HepG2 (cell line): ENCODE results near the gene TUBB3. TPM values are rescaled to one million over a fixed set of nuclear protein-coding genes. Genes with fewer than 3 reads are reported as not detected.

Experiments used
- ATAC-seq: fragments of 200-7000 bp; cut with Tn5 transposase; 3 replicates; pipeline ENCODE4 v1.9.1; 2020; ENCODE audit warnings: mild to moderate bottlenecking, moderate library complexity
- BruUV-seq: library from RNA; stranded (reverse); fragments of 400-500 nt; replicated peaks from 2 replicates; lab custom pipeline; 2021; lab: Mats Ljungman, UMichigan
- CTCF ChIA-PET: fragments of 300-600 bp; formaldehyde crosslinking; extraction: SDS; loops from one replicate; lab custom pipeline; 2021; ENCODE audit warnings: low total read pairs, inconsistent platforms, low intra/inter-chr PET ratio; lab: Yijun Ruan, JAX
- POLR2A ChIA-PET: fragments of 350-600 bp; sonication (Branson Sonifier 250); formaldehyde crosslinking; loops from one replicate; lab custom pipeline; 2020; ENCODE audit warnings: antibody characterized with exemption, inconsistent platforms; lab: Yijun Ruan, JAX
- DNase-seq: peaks from one replicate; pipeline ENCODE4 v3.0.0-alpha.2; 2015; ENCODE audit warnings: low spot score
- FAIRE-seq: peaks from 3 replicates; lab custom pipeline; 2011; peaks lifted over from hg19 to GRCh38; lab: Jason Lieb, UNC
- H2AFZ ChIP-seq: one replicate; pipeline ENCODE4 v1.6.1; 2011; ENCODE audit warnings: low read length, inconsistent platforms
- H3K27ac ChIP-seq: fragments of 300-600 bp; 3 replicates; pipeline ENCODE4 v1.8.0; 2011; ENCODE audit warnings: mixed run types, mild to moderate bottlenecking, mixed read lengths, low read length, inconsistent platforms; ENCODE audit not compliant: insufficient read depth; ENCODE audit errors: extremely low read length
- H3K27me3 ChIP-seq, 2 experiments: fragments of 200-600 bp in 1 of 2; 2 replicates in 1 of 2; 3 replicates in 1 of 2; pipeline versions ENCODE4 v1.6.0 to v1.8.0; 2011; ENCODE audit warnings: low read length in 2 of 2, mild to moderate bottlenecking in 2 of 2, moderate library complexity in 2 of 2, inconsistent platforms in 1 of 2; ENCODE audit not compliant: insufficient read depth in 2 of 2, control insufficient read depth in 1 of 2
- H3K36me3 ChIP-seq, 2 experiments: fragments of 200-600 bp in 1 of 2; replicated peaks in 1 of 2; 2 replicates in 1 of 2; 3 replicates in 1 of 2; pipeline versions ENCODE4 v1.5.1 to v1.8.0; 2011; ENCODE audit warnings: low read length in 2 of 2, inconsistent platforms in 1 of 2; ENCODE audit not compliant: insufficient read depth in 2 of 2, control insufficient read depth in 1 of 2
- H3K4me1 ChIP-seq: 2 replicates; pipeline ENCODE4 v1.5.1; 2012; ENCODE audit warnings: low read length, inconsistent platforms; ENCODE audit not compliant: insufficient read depth
- H3K4me2 ChIP-seq: 2 replicates; pipeline ENCODE4 v1.6.0; 2011; ENCODE audit warnings: low read depth, low read length, inconsistent platforms
- H3K4me3 ChIP-seq, 3 experiments: fragments of 200-600 bp in 1 of 3; sonication (generic), shearing (Covaris generic) in 1 of 3; replicated peaks in 1 of 3; 2 replicates each; pipeline ENCODE4 v1.5.1; 2011 to 2016; ENCODE audit warnings: low read length in 3 of 3, inconsistent platforms in 2 of 3, low read depth in 2 of 3, mild to moderate bottlenecking in 2 of 3, control low read depth in 1 of 3, mixed read lengths in 1 of 3; ENCODE audit not compliant: insufficient read depth in 1 of 3
- H3K79me2 ChIP-seq: one replicate; pipeline ENCODE4 v1.6.1; 2011; ENCODE audit warnings: low read length, inconsistent platforms; ENCODE audit not compliant: insufficient read depth
- H3K9ac ChIP-seq: 2 replicates; pipeline ENCODE4 v1.6.0; 2011; ENCODE audit warnings: mild to moderate bottlenecking, low read depth, low read length, inconsistent platforms; ENCODE audit not compliant: insufficient read depth
- H3K9me3 ChIP-seq: 2 replicates; pipeline ENCODE4 v1.5.1; 2012; ENCODE audit warnings: mild to moderate bottlenecking, low read length
- H4K20me1 ChIP-seq: 2 replicates; pipeline ENCODE4 v1.6.0; 2011; ENCODE audit warnings: inconsistent platforms, mild to moderate bottlenecking, low read length, moderate library complexity; ENCODE audit not compliant: insufficient read depth
- AGO2 ChIP-seq: fragments of 200-400 bp; formaldehyde crosslinking; optimal IDR thresholded peaks from 2 replicates; pipeline ENCODE3; 2017; ENCODE audit warnings: mild to moderate bottlenecking, low read depth, low read length, moderate library complexity
- RBFOX2 ChIP-seq: fragments of 200-400 bp; formaldehyde crosslinking; IDR thresholded peaks from 2 replicates; pipeline ENCODE4 v1.6.1; 2017; ENCODE audit warnings: low read depth, mild to moderate bottlenecking, low read length
- TCF12 ChIP-seq, 2 experiments: fragments of 450-650 bp in 1 of 2; sonication (generic) in 1 of 2; formaldehyde crosslinking in 1 of 2; IDR thresholded peaks; 2 replicates each; pipeline versions ENCODE4 v1.6.1 to v1.8.0; 2017 to 2022; ENCODE audit warnings: antibody characterized with exemption in 1 of 2, mild to moderate bottlenecking in 1 of 2, missing genetic modification reagents in 1 of 2, moderate library complexity in 1 of 2
- ZNF768 ChIP-seq: sonication (generic); formaldehyde crosslinking; IDR thresholded peaks from 2 replicates; pipeline ENCODE4 v1.4.0; 2020; ENCODE audit warnings: missing genetic modification reagents
- WGBS: methylation state at CpG from one replicate; pipeline ENCODE4 v1.1.6; 2017; ENCODE audit warnings: low lambda C conversion rate; 5-methylcytosine and 5-hydroxymethylcytosine counted together
- in situ Hi-C: cut with HindIII; loops from 2 replicates; pipeline ENCODE4 v1.10.0; 2017; ENCODE audit warnings: low pct_unique_long_range_greater_than_20kb; ENCODE audit not compliant: extremely low pct_ligation_motif_present
- intact Hi-C: fragments of 100-400 bp; cut with micrococcal nuclease; formaldehyde crosslinking; loops from one replicate; pipeline ENCODE4 v1.10.0; 2022; ENCODE audit not compliant: unreplicated experiment
- polyA plus RNA-seq, 8 experiments: library from polyadenylated mRNA; depleted of rRNA in 3 of 8; stranded (reverse) in 7 of 8; unstranded in 1 of 8; fragments of >200 nt; fragmentation: Illumina TruSeq in 4 of 8; extraction: Trizol in 4 of 8; gene quantifications; 2 replicates each; pipeline versions ENCODE4 v1.2.1 to v1.2.3, GENCODE V29; 2011 to 2016; ENCODE audit warnings: low read depth in 4 of 8, missing spikeins in 1 of 8, mixed read lengths in 1 of 8; ENCODE audit not compliant: insufficient read depth in 1 of 8
- total RNA-seq, 5 experiments: library from RNA; depleted of rRNA; stranded (reverse); fragments of >200 nt; fragmentation: Illumina TruSeq; extraction: Trizol; gene quantifications; 2 replicates each; pipeline ENCODE4 v1.2.3, GENCODE V29; 2016; ENCODE audit warnings: low read depth in 1 of 5

TUBB3 gene
- total and polyA plus RNA-seq, 2 of the 13 experiments (the other 11 are each of a cell fraction or from before 2014, with no cell fraction given), result 110 to 185 TPM

GRCh38 chr16:89900885-89901284, 22.3 kb upstream of the TUBB3 start:
- H3K9ac ChIP-seq, result no peak overlapping the region
- H3K4me2 ChIP-seq, result no peak overlapping the region
- ChIA-PET POLR2A (no interaction called here), CTCF (no interaction called here)
- no peaks in the 10 kb centered on the region for H3K79me2 ChIP-seq
- no peak for FAIRE-seq
- no peaks in the 10 kb centered on the region for H3K4me1 ChIP-seq
- in situ Hi-C loops (no loop called here), intact Hi-C loops (no loop called here)
- peaks cover 35 to 74% of the 10 kb centered on the region in 2 experiments for H3K36me3 ChIP-seq
- TF ChIP-seq ZNF768 (CRISPR knock-in tag) (no peak), AGO2 (peak; percentile 32)
- TF ChIP-seq, all 625 proteins: peak for 1
- WGBS, result 98% methylated on average over 13 of the region's 17 CpGs
- no peaks in the 10 kb centered on the region for H3K9me3 ChIP-seq
- no peak overlapping the region for H3K4me3 ChIP-seq
- H4K20me1 ChIP-seq, result no peaks in the 10 kb centered on the region; the same call in 1 of the 2 replicates
- H3K27me3 ChIP-seq, result no peaks in the 10 kb centered on the region
- TSS peak; percentile 23 for BruUV-seq
- DNase-seq, result no peak
- ATAC-seq, result no peak
- H2AFZ ChIP-seq, result no peak overlapping the region
- H3K27ac ChIP-seq, result no peak overlapping the region

- no peak overlapping the region for H2AFZ ChIP-seq
- TF ChIP-seq TCF12 (IDR thresholded peaks at IDR 0.05) (no peak), TCF12 (CRISPR knock-in tag; IDR thresholded peaks at IDR 0.05) (no peak), RBFOX2 (0 out of 2 replicates have a peak, but pooled peaks have one; percentile 6), AGO2 (peak; percentile 68)
- TF ChIP-seq, all 625 proteins: peak for 2
- ATAC-seq (peak; percentile 4; the same call in 2 of the 3 replicates), DNase-seq (no peak), FAIRE-seq (no peak)
- H3K9me3 ChIP-seq, result no peaks in the 10 kb centered on the region
- H3K4me2 ChIP-seq, result no peak overlapping the region
- H3K27ac ChIP-seq, result no peak overlapping the region
- intact Hi-C loops, result no loop called here
- 98% methylated on average over 9 of the region's 11 CpGs for WGBS
- no peak overlapping the region for H3K4me3 ChIP-seq
- peaks cover 39 to 72% of the 10 kb centered on the region in 2 experiments for H3K36me3 ChIP-seq
- no TSS peak for BruUV-seq
- in situ Hi-C loops, result no loop called here
- H3K4me1 ChIP-seq, result no peaks in the 10 kb centered on the region
- H4K20me1 ChIP-seq, result no peaks in the 10 kb centered on the region
- no peaks in the 10 kb centered on the region for H3K27me3 ChIP-seq
- H3K9ac ChIP-seq, result no peak overlapping the region
- ChIA-PET POLR2A (no interaction called here), CTCF (no interaction called here)
- H3K79me2 ChIP-seq, result no peaks in the 10 kb centered on the region
Observed at GRCh38 chr16:89902980-89903379, 20.2 kb upstream of the TUBB3 start.
